Aorta (tissue), 4 donors: ENCODE measurements around the gene BOLA2. TPM values are rescaled to one million over a fixed set of nuclear protein-coding genes. Genes with fewer than 3 reads are reported as not detected.

Source experiments
- polyA plus RNA-seq, 2 donors: library from polyadenylated mRNA; stranded (reverse); fragments of 200-250 nt; gene quantifications; one replicate each; pipeline ENCODE4 v1.2.3, GENCODE V29; 2013
- total RNA-seq, 2 donors: library from RNA; stranded (reverse); fragmentation: NEBNext Ultra II Directional; extraction: Animal tissue kit (Norgen Biotek cat#: 25700); gene quantifications; one replicate each; pipeline ENCODE4 v1.2.1, GENCODE V29; 2021
- donor health status: healthy with polysubstance abuse.
- donor health status: Bipolar disorder and iron deficiency.
- donor health status: DM: no; HTN: no; CAD: no.
- donor health status: DM: yes; HTN: yes; CAD: no.

BOLA2 gene
- total and polyA plus RNA-seq, 4 donors: 4.2 to 19.3 (median 11.3) TPM

Other genes starting within 250 kb of the BOLA2 start
- 1 to 10 TPM; 1.1 to 2.0 TPM for gene NPIPB11, start 47.6 kb downstream of the BOLA2 start, total RNA-seq
- gene NPIPB11, start 47.6 kb downstream of the BOLA2 start, polyA plus RNA-seq: 1 to 10 TPM in 1 of 2 donors, not detected in 1; 3.3 TPM
- 10 to 100 TPM; 12.5 to 14.7 TPM for gene SLX1B, start 182 bp upstream of the BOLA2 start, total RNA-seq
- 10 to 100 TPM in 1 of 2 donors, 1 to 10 TPM in 1; 9.5 to 11.8 TPM for gene SLX1B, start 182 bp upstream of the BOLA2 start, polyA plus RNA-seq
- gene SULT1A4, start 5.6 kb upstream of the BOLA2 start, total RNA-seq: 1 to 10 TPM; 4.8 to 8.2 TPM
- 10 to 100 TPM in 1 of 2 donors, 1 to 10 TPM in 1; 9.5 to 86.1 TPM for gene SULT1A4, start 5.6 kb upstream of the BOLA2 start, polyA plus RNA-seq
- gene NPIPB12, start 52.1 kb upstream of the BOLA2 start, total RNA-seq: 10 to 100 TPM; 64.9 to 79.9 TPM
- 100 to 1,000 TPM in 1 of 2 donors, 10 to 100 TPM in 1; 13.0 to 177 TPM for gene NPIPB12, start 52.1 kb upstream of the BOLA2 start, polyA plus RNA-seq
- gene SPN, start 208.9 kb upstream of the BOLA2 start, total RNA-seq: 1 to 10 TPM; 2.5 to 5.2 TPM
- gene SPN, start 208.9 kb upstream of the BOLA2 start, polyA plus RNA-seq: under 1 TPM in 1 of 2 donors, not detected in 1; 0.88 TPM
- 1 to 10 TPM; 1.6 to 4.4 TPM for gene QPRT, start 224.8 kb upstream of the BOLA2 start, total RNA-seq
- 1 to 10 TPM in 1 of 2 donors, under 1 TPM in 1; 0.61 to 6.1 TPM for gene QPRT, start 224.8 kb upstream of the BOLA2 start, polyA plus RNA-seq